GM23338 (cell line): ENCODE data around the gene LYZL6. TPM values are rescaled to one million over a fixed set of nuclear protein-coding genes. Genes with fewer than 3 reads are reported as not detected.

Source experiments
- ATAC-seq: fragments of 200-7000 bp; cut with Tn5 transposase; 3 replicates; pipeline ENCODE4 v1.9.1; 2020
- DNase-seq: peaks from one replicate; pipeline ENCODE4 v3.0.0-alpha.2; 2015; ENCODE audit warnings: low spot score
- H2AFZ ChIP-seq: fragments of 200-600 bp; sonication (generic); 2 replicates; pipeline ENCODE4 v1.8.0; 2016; ENCODE audit warnings: antibody characterized with exemption, mild to moderate bottlenecking, moderate library complexity
- H3F3A ChIP-seq: fragments of 200-600 bp; sonication (generic); replicated peaks from 2 replicates; pipeline ENCODE4 v1.8.0; 2017; ENCODE audit warnings: antibody characterized with exemption, mixed run types, low read depth
- H3K27ac ChIP-seq: fragments of 200-600 bp; sonication (generic); 2 replicates; pipeline ENCODE4 v1.6.1; 2016; ENCODE audit warnings: low read depth
- H3K27me3 ChIP-seq: fragments of 200-600 bp; sonication (generic); 2 replicates; pipeline ENCODE4 v1.8.0; 2016; ENCODE audit warnings: mild to moderate bottlenecking, mixed run types, moderate library complexity; ENCODE audit not compliant: insufficient read depth
- H3K36me3 ChIP-seq: fragments of 200-600 bp; sonication (generic); 2 replicates; pipeline ENCODE4 v1.8.0; 2016; ENCODE audit warnings: mild to moderate bottlenecking; ENCODE audit not compliant: insufficient read depth
- H3K4me1 ChIP-seq: fragments of 200-600 bp; sonication (generic); 2 replicates; pipeline ENCODE4 v1.8.0; 2016; ENCODE audit warnings: mild to moderate bottlenecking, moderate library complexity; ENCODE audit not compliant: insufficient read depth
- H3K4me2 ChIP-seq: fragments of 200-600 bp; sonication (generic); 2 replicates; pipeline ENCODE4 v1.7.1; 2017; ENCODE audit warnings: mixed run types
- H3K4me3 ChIP-seq: fragments of 200-600 bp; sonication (generic); 2 replicates; pipeline ENCODE4 v1.6.1; 2016; ENCODE audit warnings: mixed run types
- H3K79me2 ChIP-seq: fragments of 200-600 bp; sonication (generic); replicated peaks from 2 replicates; pipeline ENCODE4 v1.8.0; 2017; ENCODE audit warnings: mild to moderate bottlenecking; ENCODE audit not compliant: insufficient read depth
- H3K9me2 ChIP-seq: fragments of 200-600 bp; sonication (generic); 2 replicates; pipeline ENCODE4 v1.8.0; 2017; ENCODE audit not compliant: insufficient read depth
- H4K20me1 ChIP-seq: fragments of 200-600 bp; sonication (generic); replicated peaks from 2 replicates; pipeline ENCODE4 v1.8.0; 2017; ENCODE audit warnings: mild to moderate bottlenecking; ENCODE audit not compliant: insufficient read depth
- H3K27ac Mint-ChIP-seq: 2 replicates; pipeline ENCODE4 v1.8.0; 2020; ENCODE audit warnings: inconsistent platforms, mild to moderate bottlenecking, moderate library complexity, mixed read lengths
- H3K27me3 Mint-ChIP-seq: 3 replicates; pipeline ENCODE4 v1.8.0; 2022; ENCODE audit warnings: low read depth, mild to moderate bottlenecking, moderate library complexity, mixed read lengths, inconsistent platforms; ENCODE audit not compliant: insufficient read depth, poor library complexity
- H3K36me3 Mint-ChIP-seq: 3 replicates; pipeline ENCODE4 v1.8.0; 2021; ENCODE audit warnings: low read depth, mild to moderate bottlenecking, inconsistent platforms, moderate library complexity, mixed read lengths
- H3K4me1 Mint-ChIP-seq: 3 replicates; pipeline ENCODE4 v1.8.0; 2020; ENCODE audit warnings: mild to moderate bottlenecking, inconsistent platforms, mixed read lengths
- H3K4me3 Mint-ChIP-seq: 3 replicates; pipeline ENCODE4 v1.8.0; 2021; ENCODE audit warnings: moderate library complexity, mild to moderate bottlenecking, inconsistent platforms, mixed read lengths
- H3K9me3 Mint-ChIP-seq: 3 replicates; pipeline ENCODE4 v1.8.0; 2020; ENCODE audit warnings: moderate library complexity, mild to moderate bottlenecking, inconsistent platforms, mixed read lengths
- CREB1 ChIP-seq: fragments of 250-450 bp; sonication (Bioruptor Pico); IDR thresholded peaks from 2 replicates; pipeline ENCODE4 v1.5.0; 2020; ENCODE audit warnings: low read depth, mild to moderate bottlenecking, moderate library complexity
- CTCF ChIP-seq, 2 experiments: fragments of 200-600 bp in 1 of 2; sonication (generic) in 1 of 2; conservative IDR thresholded peaks; 2 replicates each; pipeline versions ENCODE4 v1.5.1 to v1.6.1; 2016 to 2017; ENCODE audit warnings: antibody characterized with exemption in 2 of 2, low read depth in 2 of 2, mild to moderate bottlenecking in 2 of 2, moderate library complexity in 1 of 2
- ETS1 ChIP-seq: IDR thresholded peaks from 2 replicates; pipeline ENCODE4 v1.6.1; 2016; ENCODE audit warnings: antibody characterized with exemption
- EZH2 ChIP-seq: fragments of 200-600 bp; sonication (generic); IDR thresholded peaks from one replicate; pipeline ENCODE4 v1.8.0; 2017; ENCODE audit warnings: antibody characterized with exemption, mild to moderate bottlenecking, low read depth; ENCODE audit not compliant: unreplicated experiment
- EZH2phosphoT487 ChIP-seq: fragments of 200-600 bp; sonication (generic); IDR thresholded peaks from one replicate; pipeline ENCODE4 v1.8.1; 2018; ENCODE audit warnings: antibody characterized with exemption; ENCODE audit not compliant: unreplicated experiment
- JUNB ChIP-seq: IDR thresholded peaks from one replicate; pipeline ENCODE4 v1.6.1; 2016; ENCODE audit warnings: antibody characterized with exemption; ENCODE audit not compliant: unreplicated experiment
- NANOG ChIP-seq: IDR thresholded peaks from 2 replicates; pipeline ENCODE4 v1.6.1; 2016; ENCODE audit warnings: antibody characterized with exemption, borderline replicate concordance
- POLR2AphosphoS5 ChIP-seq: IDR thresholded peaks from 2 replicates; pipeline ENCODE4 v1.6.1; 2016; ENCODE audit warnings: antibody characterized with exemption, low read depth
- STAT1 ChIP-seq: IDR thresholded peaks from one replicate; pipeline ENCODE4 v1.6.1; 2016; ENCODE audit warnings: antibody characterized with exemption; ENCODE audit not compliant: unreplicated experiment
- ZNF114 ChIP-seq: fragments of 250-450 bp; sonication (Bioruptor Pico); IDR thresholded peaks from 2 replicates; pipeline ENCODE4 v1.5.0; 2020; ENCODE audit warnings: mild to moderate bottlenecking, moderate library complexity
- polyA plus RNA-seq: library from polyadenylated mRNA; unstranded; fragments of >200 nt; fragmentation: Nextera tagmentation; extraction: Ambion mirVana; gene quantifications from 2 replicates; pipeline ENCODE4 v1.2.1, GENCODE V29; 2016
- total RNA-seq: library from RNA; depleted of rRNA; stranded (reverse); fragments of >200 nt; shearing (Covaris generic); gene quantifications from 2 replicates; pipeline ENCODE4 v1.2.3, GENCODE V29; 2014
- TF ChIP-seq, protein P1 (sequence below): IDR thresholded peaks from one replicate; pipeline ENCODE4 v1.6.1; 2018; ENCODE audit warnings: antibody characterized with exemption; ENCODE audit not compliant: unreplicated experiment

Gene LYZL6
- total and polyA plus RNA-seq, 2 experiments from 2014 or later = not detected

DNA sequence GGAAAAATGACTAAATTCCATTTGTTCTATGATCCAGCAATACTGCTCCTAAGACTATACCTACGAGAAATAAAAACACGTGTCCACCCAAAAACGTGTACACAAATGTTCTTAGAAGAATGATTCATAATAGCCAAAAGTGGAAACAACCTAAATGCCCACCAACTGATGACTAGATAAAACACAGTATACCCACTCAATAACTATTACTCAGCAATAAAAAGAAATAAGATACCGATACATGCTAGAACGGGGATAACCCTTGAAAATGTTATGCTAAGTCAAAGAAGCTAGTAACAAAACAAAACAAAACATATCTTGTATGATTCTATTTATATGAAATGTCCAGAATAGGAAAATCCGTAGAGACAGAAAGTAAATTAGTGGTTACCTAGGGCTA is 20.1 kb upstream of the LYZL6 start (continued):
- TF ChIP-seq, protein P1, sequence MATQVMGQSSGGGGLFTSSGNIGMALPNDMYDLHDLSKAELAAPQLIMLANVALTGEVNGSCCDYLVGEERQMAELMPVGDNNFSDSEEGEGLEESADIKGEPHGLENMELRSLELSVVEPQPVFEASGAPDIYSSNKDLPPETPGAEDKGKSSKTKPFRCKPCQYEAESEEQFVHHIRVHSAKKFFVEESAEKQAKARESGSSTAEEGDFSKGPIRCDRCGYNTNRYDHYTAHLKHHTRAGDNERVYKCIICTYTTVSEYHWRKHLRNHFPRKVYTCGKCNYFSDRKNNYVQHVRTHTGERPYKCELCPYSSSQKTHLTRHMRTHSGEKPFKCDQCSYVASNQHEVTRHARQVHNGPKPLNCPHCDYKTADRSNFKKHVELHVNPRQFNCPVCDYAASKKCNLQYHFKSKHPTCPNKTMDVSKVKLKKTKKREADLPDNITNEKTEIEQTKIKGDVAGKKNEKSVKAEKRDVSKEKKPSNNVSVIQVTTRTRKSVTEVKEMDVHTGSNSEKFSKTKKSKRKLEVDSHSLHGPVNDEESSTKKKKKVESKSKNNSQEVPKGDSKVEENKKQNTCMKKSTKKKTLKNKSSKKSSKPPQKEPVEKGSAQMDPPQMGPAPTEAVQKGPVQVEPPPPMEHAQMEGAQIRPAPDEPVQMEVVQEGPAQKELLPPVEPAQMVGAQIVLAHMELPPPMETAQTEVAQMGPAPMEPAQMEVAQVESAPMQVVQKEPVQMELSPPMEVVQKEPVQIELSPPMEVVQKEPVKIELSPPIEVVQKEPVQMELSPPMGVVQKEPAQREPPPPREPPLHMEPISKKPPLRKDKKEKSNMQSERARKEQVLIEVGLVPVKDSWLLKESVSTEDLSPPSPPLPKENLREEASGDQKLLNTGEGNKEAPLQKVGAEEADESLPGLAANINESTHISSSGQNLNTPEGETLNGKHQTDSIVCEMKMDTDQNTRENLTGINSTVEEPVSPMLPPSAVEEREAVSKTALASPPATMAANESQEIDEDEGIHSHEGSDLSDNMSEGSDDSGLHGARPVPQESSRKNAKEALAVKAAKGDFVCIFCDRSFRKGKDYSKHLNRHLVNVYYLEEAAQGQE = no peak
- no peak for TF ChIP-seq EZH2phosphoT487

- Histone ChIP-seq H3K4me1 (peaks cover 11% of the 10 kb centered on the region), H3K27ac (no peak overlapping the region), H3K79me2 (no peaks in the 10 kb centered on the region), H3K36me3 (no peaks in the 10 kb centered on the region), H3K9me2 (peaks cover 9% of the 10 kb centered on the region; the same call in 1 of the 2 replicates), H2AFZ (peak overlapping the region; percentile 99), H3K4me2 (0 out of 2 replicates have a peak overlapping the region, but pooled peaks have one; percentile 36), H3K27me3 (no peaks in the 10 kb centered on the region), H4K20me1 (no peaks in the 10 kb centered on the region), H3F3A (no peaks in the 10 kb centered on the region), H3K4me3 (no peak overlapping the region)
- H3K4me3 Mint-ChIP-seq = no peak overlapping the region
- H3K27me3 Mint-ChIP-seq = peaks cover 3% of the 10 kb centered on the region
- peaks cover 12% of the 10 kb centered on the region; the same call in 2 of the 3 replicates for H3K4me1 Mint-ChIP-seq
- no peaks in the 10 kb centered on the region for H3K36me3 Mint-ChIP-seq
- ATAC-seq = peak; percentile 48; the same call in 2 of the 3 replicates
- peak; percentile 47 for DNase-seq
- no peak overlapping the region for H3K27ac Mint-ChIP-seq
- no peaks in the 10 kb centered on the region for H3K9me3 Mint-ChIP-seq
- TF ChIP-seq CTCF (conservative IDR thresholded peaks at IDR 0.05; ENCODE audit: low read depth in 2 of 2) (no peak), STAT1 (no peak), POLR2AphosphoS5 (no peak), CREB1 (CRISPR knock-in tag) (no peak), JUNB (no peak), ETS1 (no peak), EZH2 (no peak), EZH2phosphoT487 (no peak), NANOG (no peak), ZNF114 (CRISPR knock-in tag) (no peak)
- TF ChIP-seq, protein P1 = no peak
Observed at GRCh38 chr17:35953720-35954119, 10.2 kb upstream of the LYZL6 start.
